HepG2 (cell line): ENCODE data around the gene SMCO4. TPM values are rescaled to one million over a fixed set of nuclear protein-coding genes. Genes with fewer than 3 reads are reported as not detected.

ENCODE experiments used
- AKAP8 ChIP-seq: sonication (generic); formaldehyde crosslinking; IDR thresholded peaks from 2 replicates; pipeline ENCODE4 v1.5.1; 2020; ENCODE audit warnings: mild to moderate bottlenecking, missing genetic modification reagents
- ARID4A ChIP-seq: sonication (generic); formaldehyde crosslinking; IDR thresholded peaks from 2 replicates; pipeline ENCODE4 v1.5.0; 2020; ENCODE audit warnings: mild to moderate bottlenecking, missing genetic modification reagents, borderline replicate concordance
- CBFB ChIP-seq: sonication (generic); formaldehyde crosslinking; IDR thresholded peaks from 2 replicates; pipeline ENCODE4 v1.4.0; 2020; ENCODE audit warnings: missing genetic modification reagents
- CREBL2 ChIP-seq: sonication (generic); formaldehyde crosslinking; IDR thresholded peaks from 2 replicates; pipeline ENCODE4 v1.8.1; 2023; ENCODE audit warnings: missing genetic modification reagents, mild to moderate bottlenecking, borderline replicate concordance
- GATAD1 ChIP-seq: IDR thresholded peaks from 2 replicates; pipeline ENCODE4 v1.6.1; 2016; ENCODE audit warnings: missing genetic modification reagents, missing compliant biosample characterization
- GLMP ChIP-seq: sonication (generic); formaldehyde crosslinking; IDR thresholded peaks from 2 replicates; pipeline ENCODE4 v1.9.0; 2021; ENCODE audit warnings: missing genetic modification reagents, mild to moderate bottlenecking, borderline replicate concordance
- HOXA5 ChIP-seq: sonication (generic); formaldehyde crosslinking; IDR thresholded peaks from 2 replicates; pipeline ENCODE4 v1.4.0; 2020; ENCODE audit warnings: missing genetic modification reagents
- IRX3 ChIP-seq: sonication (generic); formaldehyde crosslinking; IDR thresholded peaks from 2 replicates; pipeline ENCODE4 v1.8.1; 2023; ENCODE audit warnings: mild to moderate bottlenecking, low read depth, missing genetic modification reagents, borderline replicate concordance
- KDM2A ChIP-seq: sonication (generic); formaldehyde crosslinking; IDR thresholded peaks from 2 replicates; pipeline ENCODE4 v1.4.0; 2020; ENCODE audit warnings: low read depth, missing genetic modification reagents, borderline replicate concordance
- MTA3 ChIP-seq: sonication (generic); formaldehyde crosslinking; IDR thresholded peaks from 2 replicates; pipeline ENCODE4 v1.4.0; 2020; ENCODE audit warnings: missing genetic modification reagents
- RARG ChIP-seq: sonication (generic); formaldehyde crosslinking; IDR thresholded peaks from 2 replicates; pipeline ENCODE4 v1.4.0; 2020; ENCODE audit warnings: low read depth, mild to moderate bottlenecking, missing genetic modification reagents
- RFX3 ChIP-seq: IDR thresholded peaks from 2 replicates; pipeline ENCODE4 v1.6.1; 2016; ENCODE audit warnings: missing biosample characterization, missing genetic modification reagents
- SATB2 ChIP-seq: sonication (generic); formaldehyde crosslinking; IDR thresholded peaks from 2 replicates; pipeline ENCODE4 v1.5.0; 2020; ENCODE audit warnings: missing genetic modification reagents
- SNAPC2 ChIP-seq: sonication (generic); formaldehyde crosslinking; IDR thresholded peaks from 2 replicates; pipeline ENCODE4 v1.8.1; 2022; ENCODE audit warnings: mild to moderate bottlenecking, missing genetic modification reagents
- TBX3 ChIP-seq: fragments of 450-650 bp; IDR thresholded peaks from 2 replicates; pipeline ENCODE4 v1.6.1; 2017; ENCODE audit warnings: antibody characterized with exemption, mild to moderate bottlenecking, inconsistent platforms, borderline replicate concordance
- TOE1 ChIP-seq: sonication (generic); formaldehyde crosslinking; IDR thresholded peaks from 2 replicates; pipeline ENCODE4 v1.4.0; 2020; ENCODE audit warnings: mild to moderate bottlenecking, missing genetic modification reagents
- ZBTB42 ChIP-seq: sonication (generic); formaldehyde crosslinking; IDR thresholded peaks from 2 replicates; pipeline ENCODE4 v1.5.0; 2020; ENCODE audit warnings: mild to moderate bottlenecking, missing genetic modification reagents
- ZFP41 ChIP-seq: sonication (generic); formaldehyde crosslinking; IDR thresholded peaks from 2 replicates; pipeline ENCODE4 v1.4.0; 2020; ENCODE audit warnings: mild to moderate bottlenecking, missing genetic modification reagents, borderline replicate concordance
- ZNF256 ChIP-seq: sonication (generic); formaldehyde crosslinking; conservative IDR thresholded peaks from 2 replicates; pipeline ENCODE4 v1.4.0; 2020; ENCODE audit warnings: missing genetic modification reagents
- ZNF275 ChIP-seq: sonication (generic); formaldehyde crosslinking; IDR thresholded peaks from 2 replicates; pipeline ENCODE4 v1.8.0; 2022; ENCODE audit warnings: missing genetic modification reagents, mild to moderate bottlenecking, inconsistent platforms, borderline replicate concordance
- ZNF317 ChIP-seq: sonication (generic); formaldehyde crosslinking; IDR thresholded peaks from 2 replicates; pipeline ENCODE4 v1.5.0; 2020; ENCODE audit warnings: mild to moderate bottlenecking, missing genetic modification reagents
- ZNF446 ChIP-seq: sonication (generic); formaldehyde crosslinking; IDR thresholded peaks from 2 replicates; pipeline ENCODE4 v1.5.0; 2020; ENCODE audit warnings: mild to moderate bottlenecking, missing genetic modification reagents
- ZNF543 ChIP-seq: sonication (generic); formaldehyde crosslinking; IDR thresholded peaks from 2 replicates; pipeline ENCODE4 v1.4.0; 2020; ENCODE audit warnings: mild to moderate bottlenecking, missing genetic modification reagents
- ZNF589 ChIP-seq: sonication (generic); formaldehyde crosslinking; conservative IDR thresholded peaks from 2 replicates; pipeline ENCODE4 v1.8.0; 2022; ENCODE audit warnings: mild to moderate bottlenecking, moderate library complexity, missing genetic modification reagents
- ZSCAN21 ChIP-seq: sonication (generic); formaldehyde crosslinking; IDR thresholded peaks from 2 replicates; pipeline ENCODE4 v1.8.0; 2022; ENCODE audit warnings: mild to moderate bottlenecking, missing genetic modification reagents, moderate library complexity, borderline replicate concordance
- polyA plus RNA-seq, 8 experiments: library from polyadenylated mRNA; depleted of rRNA in 3 of 8; stranded (reverse) in 7 of 8; unstranded in 1 of 8; fragments of >200 nt; fragmentation: Illumina TruSeq in 4 of 8; extraction: Trizol in 4 of 8; gene quantifications; 2 replicates each; pipeline versions ENCODE4 v1.2.1 to v1.2.3, GENCODE V29; 2011 to 2016; ENCODE audit warnings: low read depth in 4 of 8, missing spikeins in 1 of 8, mixed read lengths in 1 of 8; ENCODE audit not compliant: insufficient read depth in 1 of 8
- total RNA-seq, 5 experiments: library from RNA; depleted of rRNA; stranded (reverse); fragments of >200 nt; fragmentation: Illumina TruSeq; extraction: Trizol; gene quantifications; 2 replicates each; pipeline ENCODE4 v1.2.3, GENCODE V29; 2016; ENCODE audit warnings: low read depth in 1 of 5

SMCO4 gene
- total and polyA plus RNA-seq, 2 of the 13 experiments (the other 11 are each of a cell fraction or from before 2014, with no cell fraction given): 10.6 to 28.5 TPM

- TF ChIP-seq HOXA5 (CRISPR knock-in tag): no peak
- no peak for TF ChIP-seq ZFP41 (CRISPR knock-in tag)
- 0 out of 2 replicates have a peak, but pooled peaks have one; percentile 60 for TF ChIP-seq IRX3 (CRISPR knock-in tag)
- TF ChIP-seq TBX3: 0 out of 2 replicates have a peak, but pooled peaks have one; percentile 31
- no peak for TF ChIP-seq GLMP (CRISPR knock-in tag)
- TF ChIP-seq CREBL2 (CRISPR knock-in tag): no peak
- TF ChIP-seq RFX3 (CRISPR knock-in tag): no peak
- no peak for TF ChIP-seq KDM2A (CRISPR knock-in tag)
- no peak for TF ChIP-seq MTA3
- TF ChIP-seq AKAP8 (CRISPR knock-in tag): peak; percentile 40; the same call in 1 of the 2 replicates
- TF ChIP-seq ZNF317 (CRISPR knock-in tag): peak; percentile 54; the same call in 1 of the 2 replicates
- no peak for TF ChIP-seq ZNF589
- no peak for TF ChIP-seq ZNF256 (CRISPR knock-in tag)
- peak; percentile 65; the same call in 1 of the 2 replicates for TF ChIP-seq SNAPC2 (CRISPR knock-in tag)
- TF ChIP-seq RARG (CRISPR knock-in tag): no peak
- no peak for TF ChIP-seq TOE1 (CRISPR knock-in tag)
- peak; percentile 10; the same call in 1 of the 2 replicates for TF ChIP-seq ZNF543 (CRISPR knock-in tag)
- TF ChIP-seq ZBTB42 (CRISPR knock-in tag): no peak
- TF ChIP-seq ZNF275: no peak
- no peak for TF ChIP-seq GATAD1
- no peak for TF ChIP-seq ZSCAN21
- no peak; the same call in 1 of the 2 replicates for TF ChIP-seq ARID4A (CRISPR knock-in tag)
- TF ChIP-seq CBFB: no peak
- no peak for TF ChIP-seq ZNF446 (CRISPR knock-in tag)
- no peak for TF ChIP-seq SATB2 (CRISPR knock-in tag)
Measured at GRCh38 chr11:93493252-93493897, 49.8 kb downstream of the SMCO4 start (continued).
